Prostate gland (tissue), 2 donors: ENCODE measurements around the gene B9D1.

Experiments
- POLR2A ChIP-seq: fragments of 450-650 bp; IDR thresholded peaks from one replicate; pipeline ENCODE4 v1.6.1; 2016; ENCODE audit warnings: antibody characterized with exemption, mild to moderate bottlenecking
- POLR2AphosphoS5 ChIP-seq: sonication (generic); formaldehyde crosslinking; IDR thresholded peaks from one replicate; pipeline ENCODE4 v1.6.1; 2017; ENCODE audit warnings: antibody characterized with exemption
- TF ChIP-seq, protein P1 (sequence below), 4 experiments: fragments of 200-600 bp in 2 of 4; fragments of 450-650 bp in 2 of 4; sonication (generic) in 2 of 4; IDR thresholded peaks; 1 replicate in 3 of 4; 2 replicates in 1 of 4; pipeline ENCODE4 v1.5.1; 2016 to 2019; ENCODE audit warnings: antibody characterized with exemption in 4 of 4, mild to moderate bottlenecking in 2 of 4, moderate library complexity in 2 of 4

DNA sequence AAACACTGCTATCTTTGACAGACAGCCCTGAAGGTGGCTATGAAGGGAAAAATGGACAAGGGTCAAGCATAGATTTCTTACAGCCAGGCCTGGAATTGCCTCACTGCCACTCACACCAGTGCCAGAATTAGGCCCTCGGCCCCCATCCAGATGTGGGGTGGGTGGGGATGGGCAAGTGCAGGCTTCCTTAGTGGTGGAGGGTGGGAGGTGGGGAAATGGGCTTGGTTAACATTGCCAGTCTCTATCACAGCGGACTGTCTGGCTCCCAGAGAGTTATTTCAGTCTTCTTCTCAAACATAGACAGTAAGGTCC lies 24.9 kb downstream of the B9D1 start:
- TF ChIP-seq, protein P1, sequence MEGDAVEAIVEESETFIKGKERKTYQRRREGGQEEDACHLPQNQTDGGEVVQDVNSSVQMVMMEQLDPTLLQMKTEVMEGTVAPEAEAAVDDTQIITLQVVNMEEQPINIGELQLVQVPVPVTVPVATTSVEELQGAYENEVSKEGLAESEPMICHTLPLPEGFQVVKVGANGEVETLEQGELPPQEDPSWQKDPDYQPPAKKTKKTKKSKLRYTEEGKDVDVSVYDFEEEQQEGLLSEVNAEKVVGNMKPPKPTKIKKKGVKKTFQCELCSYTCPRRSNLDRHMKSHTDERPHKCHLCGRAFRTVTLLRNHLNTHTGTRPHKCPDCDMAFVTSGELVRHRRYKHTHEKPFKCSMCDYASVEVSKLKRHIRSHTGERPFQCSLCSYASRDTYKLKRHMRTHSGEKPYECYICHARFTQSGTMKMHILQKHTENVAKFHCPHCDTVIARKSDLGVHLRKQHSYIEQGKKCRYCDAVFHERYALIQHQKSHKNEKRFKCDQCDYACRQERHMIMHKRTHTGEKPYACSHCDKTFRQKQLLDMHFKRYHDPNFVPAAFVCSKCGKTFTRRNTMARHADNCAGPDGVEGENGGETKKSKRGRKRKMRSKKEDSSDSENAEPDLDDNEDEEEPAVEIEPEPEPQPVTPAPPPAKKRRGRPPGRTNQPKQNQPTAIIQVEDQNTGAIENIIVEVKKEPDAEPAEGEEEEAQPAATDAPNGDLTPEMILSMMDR (IDR thresholded peaks at IDR 0.05): no peak
- no peak for TF ChIP-seq POLR2AphosphoS5
- TF ChIP-seq POLR2A: no peak
